ENCODE results near the gene C17orf75. TPM values are rescaled to one million over a fixed set of nuclear protein-coding genes. Genes with fewer than 3 reads are reported as not detected.
"Not testable (repeated sequence)": the region's sequence is repeated elsewhere in the genome, so short reads cannot be mapped to it uniquely, and the experiment has no call there.

C17orf75 gene
- total RNA-seq, 1 donor from 2014 or later, result 19.0 TPM

GRCh38 chr17:32327911-32328310 lies 14.1 kb downstream of the C17orf75 start:
- TF ChIP-seq, protein P1, sequence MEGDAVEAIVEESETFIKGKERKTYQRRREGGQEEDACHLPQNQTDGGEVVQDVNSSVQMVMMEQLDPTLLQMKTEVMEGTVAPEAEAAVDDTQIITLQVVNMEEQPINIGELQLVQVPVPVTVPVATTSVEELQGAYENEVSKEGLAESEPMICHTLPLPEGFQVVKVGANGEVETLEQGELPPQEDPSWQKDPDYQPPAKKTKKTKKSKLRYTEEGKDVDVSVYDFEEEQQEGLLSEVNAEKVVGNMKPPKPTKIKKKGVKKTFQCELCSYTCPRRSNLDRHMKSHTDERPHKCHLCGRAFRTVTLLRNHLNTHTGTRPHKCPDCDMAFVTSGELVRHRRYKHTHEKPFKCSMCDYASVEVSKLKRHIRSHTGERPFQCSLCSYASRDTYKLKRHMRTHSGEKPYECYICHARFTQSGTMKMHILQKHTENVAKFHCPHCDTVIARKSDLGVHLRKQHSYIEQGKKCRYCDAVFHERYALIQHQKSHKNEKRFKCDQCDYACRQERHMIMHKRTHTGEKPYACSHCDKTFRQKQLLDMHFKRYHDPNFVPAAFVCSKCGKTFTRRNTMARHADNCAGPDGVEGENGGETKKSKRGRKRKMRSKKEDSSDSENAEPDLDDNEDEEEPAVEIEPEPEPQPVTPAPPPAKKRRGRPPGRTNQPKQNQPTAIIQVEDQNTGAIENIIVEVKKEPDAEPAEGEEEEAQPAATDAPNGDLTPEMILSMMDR (IDR thresholded peaks at IDR 0.05; ENCODE audit: unreplicated experiment), result no peak
- peaks cover 3% of the 10 kb centered on the region for H3K36me3 Mint-ChIP-seq (ENCODE audit: low read depth, unreplicated experiment)
- no peaks in the 10 kb centered on the region for H3K9me3 Mint-ChIP-seq (ENCODE audit: unreplicated experiment)
- H3K4me1 Mint-ChIP-seq (ENCODE audit: unreplicated experiment), result no peaks in the 10 kb centered on the region
- H3K27ac Mint-ChIP-seq (ENCODE audit: unreplicated experiment), result no peak overlapping the region
- no peak overlapping the region for H3K4me3 Mint-ChIP-seq (ENCODE audit: unreplicated experiment)
- DNase-seq (ENCODE audit: low spot score), result no peak
- H3K27me3 Mint-ChIP-seq (ENCODE audit: unreplicated experiment), result peaks cover 1% of the 10 kb centered on the region

GRCh38 chr17:32323811-32324491 lies 18.0 kb downstream of the C17orf75 start:
- Mint-ChIP-seq H3K4me1 (ENCODE audit: unreplicated experiment) (no peaks in the 10 kb centered on the region), H3K36me3 (ENCODE audit: low read depth, unreplicated experiment) (no peaks in the 10 kb centered on the region), H3K4me3 (ENCODE audit: unreplicated experiment) (no peak overlapping the region), H3K9me3 (ENCODE audit: unreplicated experiment) (no peaks in the 10 kb centered on the region), H3K27ac (ENCODE audit: unreplicated experiment) (no peak overlapping the region), H3K27me3 (ENCODE audit: unreplicated experiment) (peaks cover 4% of the 10 kb centered on the region)
- DNase-seq (ENCODE audit: low spot score), result no peak
- TF ChIP-seq, protein P1 (IDR thresholded peaks at IDR 0.05; ENCODE audit: unreplicated experiment), result no peak

DNA sequence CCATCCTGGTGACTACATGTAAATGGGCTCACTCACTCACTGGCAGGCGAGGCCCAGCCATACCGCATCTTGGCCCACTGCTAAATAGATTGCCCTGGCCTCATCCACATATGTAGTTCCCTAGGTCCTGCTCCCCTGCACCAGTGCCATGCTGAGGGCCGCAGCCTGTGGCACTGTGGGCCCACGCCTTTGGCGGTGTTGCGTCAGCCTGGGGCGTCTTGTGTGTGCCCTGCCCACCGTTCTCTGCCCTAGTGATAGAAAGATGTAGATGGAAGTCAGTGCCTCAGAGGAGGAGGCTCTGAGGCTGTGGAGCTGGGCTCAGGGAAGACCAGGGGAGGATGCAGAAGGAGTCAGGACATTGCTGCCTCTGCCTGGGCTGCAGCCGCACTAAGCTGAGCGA lies 18.9 kb downstream of the C17orf75 start:
- H3K36me3 Mint-ChIP-seq (ENCODE audit: low read depth, unreplicated experiment), result no peaks in the 10 kb centered on the region
- no peaks in the 10 kb centered on the region for H3K9me3 Mint-ChIP-seq (ENCODE audit: unreplicated experiment)
- TF ChIP-seq, protein P1 (IDR thresholded peaks at IDR 0.05; ENCODE audit: unreplicated experiment), result no peak
- no peak overlapping the region for H3K4me3 Mint-ChIP-seq (ENCODE audit: unreplicated experiment)
- no peak for DNase-seq (ENCODE audit: low spot score)
- H3K4me1 Mint-ChIP-seq (ENCODE audit: unreplicated experiment), result no peaks in the 10 kb centered on the region
- no peak overlapping the region for H3K27ac Mint-ChIP-seq (ENCODE audit: unreplicated experiment)
- H3K27me3 Mint-ChIP-seq (ENCODE audit: unreplicated experiment), result peaks cover 5% of the 10 kb centered on the region

- no peak overlapping the region for H3K4me3 Mint-ChIP-seq (ENCODE audit: unreplicated experiment)
- no peaks in the 10 kb centered on the region for H3K36me3 Mint-ChIP-seq (ENCODE audit: low read depth, unreplicated experiment)
- no peaks in the 10 kb centered on the region for H3K4me1 Mint-ChIP-seq (ENCODE audit: unreplicated experiment)
- H3K27me3 Mint-ChIP-seq (ENCODE audit: unreplicated experiment), result peaks cover 5% of the 10 kb centered on the region
- TF ChIP-seq, protein P1 (IDR thresholded peaks at IDR 0.05; ENCODE audit: unreplicated experiment), result no peak
- no peak overlapping the region for H3K27ac Mint-ChIP-seq (ENCODE audit: unreplicated experiment)
- DNase-seq (ENCODE audit: low spot score), result no peak
- no peaks in the 10 kb centered on the region for H3K9me3 Mint-ChIP-seq (ENCODE audit: unreplicated experiment)
Observed at GRCh38 chr17:32320847-32321246, 21.1 kb downstream of the C17orf75 start.

DNA sequence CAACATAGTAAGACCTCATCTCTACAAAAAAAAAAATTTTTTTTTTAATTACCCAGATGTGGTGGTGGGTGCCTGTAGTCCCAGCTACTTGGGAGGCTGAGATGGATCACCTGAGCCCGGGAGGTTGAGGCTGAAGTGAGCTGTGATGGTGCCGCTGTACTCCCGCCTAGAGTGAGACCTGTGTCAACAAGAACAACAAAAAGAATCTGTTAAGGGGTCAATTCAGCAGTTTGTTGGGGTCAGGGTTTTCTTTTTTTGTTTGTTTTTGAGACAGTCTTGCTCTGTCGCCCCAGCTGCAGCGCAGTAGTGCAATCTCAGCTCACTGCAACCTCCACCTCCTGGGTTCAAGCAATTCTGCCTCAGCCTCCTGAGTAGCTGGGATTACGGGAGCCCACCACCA lies 21.9 kb downstream of the C17orf75 start:
- H3K9me3 Mint-ChIP-seq (ENCODE audit: unreplicated experiment); H3K36me3 Mint-ChIP-seq (ENCODE audit: low read depth, unreplicated experiment); H3K27me3 Mint-ChIP-seq (ENCODE audit: unreplicated experiment); H3K27ac Mint-ChIP-seq (ENCODE audit: unreplicated experiment); H3K4me3 Mint-ChIP-seq (ENCODE audit: unreplicated experiment); DNase-seq (ENCODE audit: low spot score); H3K4me1 Mint-ChIP-seq (ENCODE audit: unreplicated experiment): not testable (repeated sequence)

All from endothelial cell (in vitro differentiated cells).